ENCODE measurements around the gene MAST4. TPM values are rescaled to one million over a fixed set of nuclear protein-coding genes. Genes with fewer than 3 reads are reported as not detected.

The MAST4 gene
- total and polyA plus RNA-seq, 2 of the 8 experiments (the other 6 are each of a cell fraction or from before 2014, with no cell fraction given), result 1.5 to 2.6 TPM

- no peak overlapping the region for H3K4ac ChIP-seq (replicated peaks; ENCODE audit: insufficient read length, low read depth, low read length)
- DNase-seq (ENCODE audit: low read depth in 1 of 2, low spot score in 2 of 2), result no peak
- TF ChIP-seq, protein P1, sequence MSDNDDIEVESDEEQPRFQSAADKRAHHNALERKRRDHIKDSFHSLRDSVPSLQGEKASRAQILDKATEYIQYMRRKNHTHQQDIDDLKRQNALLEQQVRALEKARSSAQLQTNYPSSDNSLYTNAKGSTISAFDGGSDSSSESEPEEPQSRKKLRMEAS (IDR thresholded peaks at IDR 0.05), result no peak
- TF ChIP-seq ZNF274 (IDR thresholded peaks at IDR 0.05; ENCODE audit: borderline replicate concordance, extremely low read depth, low read length) (no peak), MAFK (IDR thresholded peaks at IDR 0.05; ENCODE audit: low read depth, low read length) (no peak), BACH1 (IDR thresholded peaks at IDR 0.05; ENCODE audit: low read length) (no peak), CHD2 (IDR thresholded peaks at IDR 0.05; ENCODE audit: low read length) (no peak), POU5F1 (IDR thresholded peaks at IDR 0.05; ENCODE audit: low read depth, low read length) (no peak), RBBP5 (IDR thresholded peaks at IDR 0.05; ENCODE audit: borderline replicate concordance, low read depth, low read length) (no peak), PHF8 (conservative IDR thresholded peaks at IDR 0.05; ENCODE audit: low read depth, low read length) (no peak), BRCA1 (IDR thresholded peaks at IDR 0.05; ENCODE audit: low read depth, low read length) (no peak)
These were observed 591.0 kb downstream of the MAST4 start for GRCh38 chr5:67187006-67187715.

More at GRCh38 chr5:67187006-67187715, 591.0 kb downstream of the MAST4 start:
- peaks cover 0 to 11% (median 3%) of the 10 kb centered on the region in 4 experiments; a peak in 4 of 7 replicates for H3K4me1 ChIP-seq (replicated peaks in 1 of 4; ENCODE audit: control insufficient read depth in 3 of 4, insufficient read depth in 4 of 4, low read length in 3 of 4)
- ChIA-PET CTCF (ENCODE audit: partially characterized antibody) (no interaction called here), POLR2A (ENCODE audit: partially characterized antibody) (no interaction called here)
- H3K9me3 ChIP-seq (ENCODE audit: insufficient read depth in 2 of 2, low read depth in 1 of 2, low read length in 1 of 2), result peaks cover 0 to 3% of the 10 kb centered on the region in 2 experiments; a peak in 1 of 4 replicates
- H4K8ac ChIP-seq (ENCODE audit: extremely low read depth, insufficient read depth, low read length), result no peak overlapping the region
- no peak overlapping the region for H3K9ac ChIP-seq (replicated peaks in 1 of 4; ENCODE audit: extremely low read depth in 1 of 4, low read depth in 3 of 4, low read length in 3 of 4)
- H3K27ac ChIP-seq (ENCODE audit: low read depth, low read length), result no peak overlapping the region
- H3K4me3 ChIP-seq (ENCODE audit: extremely low read depth in 1 of 4, insufficient read depth in 2 of 4, low read depth in 3 of 4, low read length in 4 of 4), result no peak overlapping the region
- H2BK5ac ChIP-seq (ENCODE audit: low read depth, low read length), result no peak overlapping the region
- H2BK12ac ChIP-seq (ENCODE audit: low read depth, low read length), result no peak overlapping the region
- no peak overlapping the region for H2AK5ac ChIP-seq (ENCODE audit: low read depth, low read length)
- H2AFZ ChIP-seq (ENCODE audit: low read length), result no peak overlapping the region
- no peaks in the 10 kb centered on the region for H3K79me1 ChIP-seq (ENCODE audit: low read depth, low read length)
- no peaks in the 10 kb centered on the region; the same call in 1 of the 2 replicates for H3K23me2 ChIP-seq (ENCODE audit: low read depth, low read length)
- H3K4me2 ChIP-seq (ENCODE audit: insufficient read depth in 1 of 2, low read depth in 2 of 2, low read length in 2 of 2), result no peak overlapping the region
- no peaks in the 10 kb centered on the region for H3K79me2 ChIP-seq (ENCODE audit: control insufficient read depth in 1 of 2, insufficient read depth in 2 of 2, low read length in 2 of 2)
- FAIRE-seq, result no peak
- no peak overlapping the region for H3K23ac ChIP-seq (ENCODE audit: insufficient read length)
- 86% methylated on average over 1 of the region's 1 CpG; no CpG with 5 or more reads in 1 of the 2 experiments for whole genome bisulfite sequencing, 2 experiments (ENCODE audit: extremely low coverage in 1 of 2, insufficient coverage in 1 of 2, insufficient read length in 1 of 2, insufficient replicate concordance in 2 of 2, low coverage in 1 of 2, low lambda C conversion rate in 2 of 2, missing lambda C conversion rate in 1 of 2)
- no peak overlapping the region for H3K18ac ChIP-seq (ENCODE audit: extremely low read depth, low read length)
- H4K91ac ChIP-seq (replicated peaks; ENCODE audit: insufficient read length, low read length), result no peak overlapping the region
- peaks cover 0 to 4% (median 0%) of the 10 kb centered on the region in 4 experiments; a peak in 2 of 7 replicates for H3K27me3 ChIP-seq (replicated peaks in 1 of 4; ENCODE audit: control insufficient read depth in 3 of 4, extremely low read depth in 1 of 4, insufficient read depth in 3 of 4, low read length in 3 of 4)
- no peak overlapping the region for H2BK15ac ChIP-seq (ENCODE audit: low read length)
- no peak overlapping the region for H2BK20ac ChIP-seq (ENCODE audit: low read length)
- H4K20me1 ChIP-seq (replicated peaks in 1 of 2; ENCODE audit: control insufficient read depth in 1 of 2, insufficient read depth in 2 of 2, low read length in 2 of 2), result no peaks in the 10 kb centered on the region
- H2BK120ac ChIP-seq (replicated peaks; ENCODE audit: low read depth, low read length), result no peak overlapping the region
- H3K14ac ChIP-seq (ENCODE audit: insufficient read length), result no peak overlapping the region
- H3K56ac ChIP-seq (replicated peaks; ENCODE audit: insufficient read length, low read depth, low read length), result no peak overlapping the region
- no peak overlapping the region for H4K5ac ChIP-seq (ENCODE audit: insufficient read length, low read depth, low read length)
- no peaks in the 10 kb centered on the region for H3K36me3 ChIP-seq (ENCODE audit: control insufficient read depth in 2 of 4, insufficient read depth in 4 of 4, low read length in 3 of 4)

All from H1 (cell line).